AG04450 (cell line): ENCODE data around the gene POTEI. TPM values are rescaled to one million over a fixed set of nuclear protein-coding genes. Genes with fewer than 3 reads are reported as not detected.
"Not testable (repeated sequence)": the region's sequence is repeated elsewhere in the genome, so short reads cannot be mapped to it uniquely, and the experiment has no call there.

Source experiments
- CTCF ChIA-PET: fragments of 300-600, 350-600 bp; formaldehyde crosslinking; extraction: SDS; loops from one replicate; lab custom pipeline; 2022; ENCODE audit warnings: antibody characterized with exemption, inconsistent platforms; lab: Charles Lee
- POLR2A ChIA-PET: fragments of 350-600 bp; formaldehyde crosslinking; extraction: SDS; loops from one replicate; lab custom pipeline; 2021; ENCODE audit warnings: antibody characterized with exemption, inconsistent platforms; lab: Yijun Ruan, JAX
- DNase-seq: peaks from one replicate; pipeline ENCODE4 v3.0.0-alpha.2; 2011; ENCODE audit warnings: low read depth, low spot score
- H3K27ac ChIP-seq: one replicate; pipeline ENCODE4 v1.5.1; 2012; ENCODE audit warnings: low read depth, low read length, control low read depth
- H3K27me3 ChIP-seq: one replicate; pipeline ENCODE4 v1.6.0; 2012; ENCODE audit warnings: low read length; ENCODE audit not compliant: control insufficient read depth, insufficient read depth
- H3K4me3 ChIP-seq: 2 replicates; pipeline ENCODE4 v1.5.1; 2011; ENCODE audit warnings: mild to moderate bottlenecking, low read depth, low read length, control low read depth
- H3K9me3 ChIP-seq: 2 replicates; pipeline ENCODE4 v1.5.1; 2012; ENCODE audit warnings: low read length; ENCODE audit not compliant: control insufficient read depth, insufficient read depth
- polyA plus RNA-seq: library from polyadenylated mRNA; depleted of rRNA; stranded (reverse); fragments of >200 nt; gene quantifications from 2 replicates; pipeline ENCODE4 v1.2.3, GENCODE V29; 2011

POTEI gene
- polyA plus RNA-seq, 1 experiment = not detected

GRCh38 chr2:130530212-130530611 is 21.1 kb upstream of the POTEI start:
- CTCF ChIA-PET, POLR2A ChIA-PET, H3K27ac ChIP-seq: not testable (repeated sequence)

GRCh38 chr2:130529545-130529944 is 20.4 kb upstream of the POTEI start:
- H3K9me3 ChIP-seq, CTCF ChIA-PET, H3K4me3 ChIP-seq, H3K27ac ChIP-seq, POLR2A ChIA-PET, H3K27me3 ChIP-seq, DNase-seq: not testable (repeated sequence)

More at GRCh38 chr2:130530212-130530611, 21.1 kb upstream of the POTEI start:
- H3K4me3 ChIP-seq, H3K27me3 ChIP-seq, H3K9me3 ChIP-seq, DNase-seq: not testable (repeated sequence)

- CTCF ChIA-PET, H3K4me3 ChIP-seq, H3K27ac ChIP-seq, DNase-seq, POLR2A ChIA-PET, H3K27me3 ChIP-seq, H3K9me3 ChIP-seq: not testable (repeated sequence)
Measured at GRCh38 chr2:130527365-130527967, 18.3 kb upstream of the POTEI start.

- H3K4me3 ChIP-seq, H3K27ac ChIP-seq, CTCF ChIA-PET, POLR2A ChIA-PET, DNase-seq, H3K27me3 ChIP-seq, H3K9me3 ChIP-seq: not testable (repeated sequence)
Measured at GRCh38 chr2:130522390-130522789, 13.3 kb upstream of the POTEI start.

GRCh38 chr2:130520992-130521391 is 11.9 kb upstream of the POTEI start, which contains the start of gene CFC1B:
Gene CFC1B (plus strand): TSS chr2:130521222. CDS start chr2:130521485, 263 bp downstream.
- POLR2A ChIA-PET, H3K27me3 ChIP-seq, H3K9me3 ChIP-seq, H3K27ac ChIP-seq, CTCF ChIA-PET, DNase-seq, H3K4me3 ChIP-seq: not testable (repeated sequence)

- H3K4me3 ChIP-seq, H3K9me3 ChIP-seq, CTCF ChIA-PET, DNase-seq, POLR2A ChIA-PET, H3K27me3 ChIP-seq, H3K27ac ChIP-seq: not testable (repeated sequence)
Measured at GRCh38 chr2:130518516-130519106, 9.5 kb upstream of the POTEI start.

- H3K27ac ChIP-seq, POLR2A ChIA-PET, H3K27me3 ChIP-seq, CTCF ChIA-PET, DNase-seq, H3K9me3 ChIP-seq, H3K4me3 ChIP-seq: not testable (repeated sequence)
Measured at GRCh38 chr2:130511747-130512451, 2.8 kb upstream of the POTEI start.

- CTCF ChIA-PET, H3K4me3 ChIP-seq, DNase-seq, POLR2A ChIA-PET, H3K27me3 ChIP-seq, H3K9me3 ChIP-seq, H3K27ac ChIP-seq: not testable (repeated sequence)
Measured at GRCh38 chr2:130510807-130511746, 1.9 kb upstream of the POTEI start.

GRCh38 chr2:130491073-130491472 is 18.1 kb downstream of the POTEI start:
- H3K27me3 ChIP-seq, POLR2A ChIA-PET, CTCF ChIA-PET, H3K4me3 ChIP-seq, H3K27ac ChIP-seq, H3K9me3 ChIP-seq, DNase-seq: not testable (repeated sequence)

- H3K9me3 ChIP-seq, H3K4me3 ChIP-seq, H3K27me3 ChIP-seq, DNase-seq, POLR2A ChIA-PET, CTCF ChIA-PET, H3K27ac ChIP-seq: not testable (repeated sequence)
Measured at GRCh38 chr2:130455413-130455812, 53.7 kb downstream of the POTEI start.

GRCh38 chr2:130454712-130455083 is 54.4 kb downstream of the POTEI start:
- H3K27ac ChIP-seq, H3K4me3 ChIP-seq, POLR2A ChIA-PET, DNase-seq, CTCF ChIA-PET, H3K9me3 ChIP-seq, H3K27me3 ChIP-seq: not testable (repeated sequence)
